HepG2 (cell line): ENCODE data around the gene TTC31. TPM values are rescaled to one million over a fixed set of nuclear protein-coding genes. Genes with fewer than 3 reads are reported as not detected.

Source experiments
- ADNP ChIP-seq: sonication (generic); formaldehyde crosslinking; IDR thresholded peaks from 2 replicates; pipeline ENCODE4 v1.4.0; 2020; ENCODE audit warnings: missing genetic modification reagents
- CBX1 ChIP-seq: IDR thresholded peaks from one replicate; pipeline ENCODE4 v1.6.1; 2016; ENCODE audit warnings: antibody characterized with exemption, low read depth
- EP300 ChIP-seq, 3 experiments: sonication (generic) in 1 of 3; formaldehyde crosslinking in 1 of 3; IDR thresholded peaks; 2 replicates each; pipeline versions ENCODE4 v1.5.1 to v1.6.1; 2011 to 2020; ENCODE audit warnings: low read depth in 2 of 3, low read length in 2 of 3, borderline replicate concordance in 1 of 3, improper control_type of control experiment in 1 of 3, mild to moderate bottlenecking in 1 of 3, missing genetic modification reagents in 1 of 3, moderate library complexity in 1 of 3
- HNRNPK ChIP-seq: fragments of 200-400 bp; formaldehyde crosslinking; IDR thresholded peaks from 2 replicates; pipeline ENCODE4 v1.6.1; 2018; ENCODE audit warnings: low read length, low read depth, moderate library complexity, mild to moderate bottlenecking; ENCODE audit not compliant: poor library complexity, severe bottlenecking
- KAT7 ChIP-seq: IDR thresholded peaks from 2 replicates; pipeline ENCODE4 v1.6.1; 2018; ENCODE audit warnings: borderline replicate concordance, missing compliant biosample characterization
- KMT2A ChIP-seq: sonication (generic); formaldehyde crosslinking; IDR thresholded peaks from 2 replicates; pipeline ENCODE4 v1.4.0; 2020; ENCODE audit warnings: missing genetic modification reagents
- NAIF1 ChIP-seq: sonication (generic); formaldehyde crosslinking; IDR thresholded peaks from 2 replicates; pipeline ENCODE4 v1.5.0; 2020; ENCODE audit warnings: mild to moderate bottlenecking, missing genetic modification reagents, borderline replicate concordance
- NFIB ChIP-seq: sonication (generic); formaldehyde crosslinking; IDR thresholded peaks from 2 replicates; pipeline ENCODE4 v1.9.0; 2021; ENCODE audit warnings: missing genetic modification reagents, mild to moderate bottlenecking, borderline replicate concordance
- NFYB ChIP-seq: sonication (generic); formaldehyde crosslinking; IDR thresholded peaks from 2 replicates; pipeline ENCODE4 v1.4.0; 2020; ENCODE audit warnings: missing genetic modification reagents
- RBM39 ChIP-seq: fragments of 200-400 bp; formaldehyde crosslinking; IDR thresholded peaks from one replicate; pipeline ENCODE4 v1.6.1; 2018; ENCODE audit warnings: antibody characterized with exemption, mild to moderate bottlenecking, low read depth, low read length; ENCODE audit not compliant: poor library complexity, severe bottlenecking
- SATB2 ChIP-seq: sonication (generic); formaldehyde crosslinking; IDR thresholded peaks from 2 replicates; pipeline ENCODE4 v1.5.0; 2020; ENCODE audit warnings: missing genetic modification reagents
- SMYD3 ChIP-seq: sonication (generic); formaldehyde crosslinking; IDR thresholded peaks from 2 replicates; pipeline ENCODE4 v1.8.1; 2023; ENCODE audit warnings: mild to moderate bottlenecking, missing genetic modification reagents
- WIZ ChIP-seq: sonication (generic); formaldehyde crosslinking; IDR thresholded peaks from 2 replicates; pipeline ENCODE4 v1.5.1; 2020; ENCODE audit warnings: mild to moderate bottlenecking, missing genetic modification reagents
- YY1 ChIP-seq: IDR thresholded peaks from 2 replicates; pipeline ENCODE4 v1.6.1; 2011; ENCODE audit warnings: low read length, low read depth, moderate library complexity, mild to moderate bottlenecking; ENCODE audit not compliant: insufficient read depth, insufficient replicate concordance
- ZNF224 ChIP-seq: sonication (generic); formaldehyde crosslinking; IDR thresholded peaks from 2 replicates; pipeline ENCODE4 v1.5.0; 2020; ENCODE audit warnings: mild to moderate bottlenecking, missing genetic modification reagents
- ZNF263 ChIP-seq: sonication (generic); formaldehyde crosslinking; IDR thresholded peaks from 2 replicates; pipeline ENCODE4 v1.4.0; 2020; ENCODE audit warnings: missing genetic modification reagents
- ZNF747 ChIP-seq: sonication (generic); formaldehyde crosslinking; IDR thresholded peaks from 2 replicates; pipeline ENCODE4 v1.8.1; 2023; ENCODE audit warnings: missing genetic modification reagents, mild to moderate bottlenecking, borderline replicate concordance
- ZNF891 ChIP-seq: sonication (generic); formaldehyde crosslinking; IDR thresholded peaks from 2 replicates; pipeline ENCODE4 v1.5.0; 2020; ENCODE audit warnings: mild to moderate bottlenecking, missing genetic modification reagents
- ZSCAN31 ChIP-seq: sonication (generic); formaldehyde crosslinking; IDR thresholded peaks from 2 replicates; pipeline ENCODE4 v1.5.0; 2020; ENCODE audit warnings: low read depth, mild to moderate bottlenecking, missing genetic modification reagents
- polyA plus RNA-seq, 8 experiments: library from polyadenylated mRNA; depleted of rRNA in 3 of 8; stranded (reverse) in 7 of 8; unstranded in 1 of 8; fragments of >200 nt; fragmentation: Illumina TruSeq in 4 of 8; extraction: Trizol in 4 of 8; gene quantifications; 2 replicates each; pipeline versions ENCODE4 v1.2.1 to v1.2.3, GENCODE V29; 2011 to 2016; ENCODE audit warnings: low read depth in 4 of 8, missing spikeins in 1 of 8, mixed read lengths in 1 of 8; ENCODE audit not compliant: insufficient read depth in 1 of 8
- total RNA-seq, 5 experiments: library from RNA; depleted of rRNA; stranded (reverse); fragments of >200 nt; fragmentation: Illumina TruSeq; extraction: Trizol; gene quantifications; 2 replicates each; pipeline ENCODE4 v1.2.3, GENCODE V29; 2016; ENCODE audit warnings: low read depth in 1 of 5
- TF ChIP-seq, protein P1 (sequence below): sonication (generic); formaldehyde crosslinking; IDR thresholded peaks from 2 replicates; pipeline ENCODE4 v1.4.0; 2020; ENCODE audit warnings: missing genetic modification reagents, mild to moderate bottlenecking, borderline replicate concordance
- TF ChIP-seq, protein P2 (sequence below): sonication (generic); formaldehyde crosslinking; IDR thresholded peaks from 2 replicates; pipeline ENCODE4 v1.5.1; 2020; ENCODE audit warnings: mild to moderate bottlenecking, missing genetic modification reagents, borderline replicate concordance
- TF ChIP-seq, protein P3 (sequence below): sonication (generic); formaldehyde crosslinking; IDR thresholded peaks from 2 replicates; pipeline ENCODE4 v1.4.0; 2020; ENCODE audit warnings: missing genetic modification reagents, borderline replicate concordance
- TF ChIP-seq, protein P4 (sequence below): IDR thresholded peaks from 2 replicates; pipeline ENCODE4 v1.6.1; 2016

The TTC31 gene
- total and polyA plus RNA-seq, 2 of the 13 experiments (the other 11 are each of a cell fraction or from before 2014, with no cell fraction given), result 28.3 to 39.5 TPM

DNA sequence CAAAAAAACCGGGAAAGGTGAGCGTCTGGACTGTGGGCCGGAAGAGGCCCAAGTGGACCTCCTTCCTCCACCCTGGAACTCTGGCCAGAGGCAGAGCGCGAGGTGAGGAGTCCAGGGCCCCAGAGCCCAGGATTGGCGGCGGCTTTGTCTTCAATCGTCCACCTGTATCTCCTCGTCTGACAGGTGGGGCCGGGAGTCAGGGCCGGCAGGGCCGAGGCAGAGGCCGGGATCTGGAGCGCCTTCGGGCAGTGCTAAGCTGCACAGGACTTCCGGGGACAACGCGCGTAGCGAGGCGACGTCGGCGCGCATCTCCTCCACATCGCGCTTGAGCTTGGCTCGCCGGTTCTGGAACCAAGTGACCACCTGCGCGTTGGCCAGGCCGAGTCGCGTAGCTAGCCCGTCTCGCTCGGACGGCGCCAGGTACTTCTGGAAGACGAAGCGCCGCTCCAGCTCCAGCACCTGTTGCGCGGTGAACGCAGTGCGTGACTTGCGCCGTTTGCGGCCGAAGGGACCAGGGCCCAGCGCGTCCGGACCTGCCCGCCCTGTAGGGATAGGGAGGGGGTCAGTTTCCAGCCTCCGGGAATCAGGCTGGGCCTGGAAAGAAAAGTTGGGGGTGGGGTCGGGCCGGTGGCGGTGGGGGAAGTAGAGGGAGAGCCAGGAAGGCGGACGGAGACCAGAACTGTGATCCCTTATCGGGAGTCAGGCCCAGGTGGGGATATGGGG lies 15.1 kb downstream of the TTC31 start (continued):
- TF ChIP-seq, protein P1, sequence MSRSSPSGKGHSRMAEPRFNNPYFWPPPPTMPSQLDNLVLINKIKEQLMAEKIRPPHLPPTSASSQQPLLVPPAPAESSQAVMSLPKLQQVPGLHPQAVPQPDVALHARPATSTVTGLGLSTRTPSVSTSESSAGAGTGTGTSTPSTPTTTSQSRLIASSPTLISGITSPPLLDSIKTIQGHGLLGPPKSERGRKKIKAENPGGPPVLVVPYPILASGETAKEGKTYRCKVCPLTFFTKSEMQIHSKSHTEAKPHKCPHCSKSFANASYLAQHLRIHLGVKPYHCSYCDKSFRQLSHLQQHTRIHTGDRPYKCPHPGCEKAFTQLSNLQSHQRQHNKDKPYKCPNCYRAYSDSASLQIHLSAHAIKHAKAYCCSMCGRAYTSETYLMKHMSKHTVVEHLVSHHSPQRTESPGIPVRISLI (CRISPR knock-in tag), result peak; percentile 54; the same call in 1 of the 2 replicates
- TF ChIP-seq ZSCAN31 (CRISPR knock-in tag) (peak; percentile 74), SATB2 (CRISPR knock-in tag) (0 out of 2 replicates have a peak, but pooled peaks have one; percentile 40), KMT2A (peak; percentile 10; the same call in 1 of the 2 replicates), WIZ (0 out of 2 replicates have a peak, but pooled peaks have one; percentile 26), NFIB (CRISPR knock-in tag) (0 out of 2 replicates have a peak, but pooled peaks have one; percentile 34), NAIF1 (peak; percentile 100), ZNF747 (0 out of 2 replicates have a peak, but pooled peaks have one; percentile 43), SMYD3 (0 out of 2 replicates have a peak, but pooled peaks have one; percentile 26), CBX1 (peak; percentile 46), ADNP (CRISPR knock-in tag) (peak; percentile 8; the same call in 1 of the 2 replicates), NFYB (0 out of 2 replicates have a peak, but pooled peaks have one; percentile 9), ZNF224 (peak; percentile 67; the same call in 1 of the 2 replicates), HNRNPK (no peak), RBM39 (peak; percentile 49), EP300 (IDR thresholded peaks at IDR 0.05; ENCODE audit: low read depth in 2 of 2, low read length in 2 of 2) (no peak), EP300 (CRISPR knock-in tag; IDR thresholded peaks at IDR 0.05; ENCODE audit: borderline replicate concordance) (0 out of 2 replicates have a peak, but pooled peaks have one; percentile 16), KAT7 (CRISPR knock-in tag) (no peak; the same call in 1 of the 2 replicates), ZNF891 (CRISPR knock-in tag) (0 out of 2 replicates have a peak, but pooled peaks have one; percentile 23), YY1 (peak; percentile 20), ZNF263 (CRISPR knock-in tag) (peak; percentile 51)
- TF ChIP-seq, protein P2, sequence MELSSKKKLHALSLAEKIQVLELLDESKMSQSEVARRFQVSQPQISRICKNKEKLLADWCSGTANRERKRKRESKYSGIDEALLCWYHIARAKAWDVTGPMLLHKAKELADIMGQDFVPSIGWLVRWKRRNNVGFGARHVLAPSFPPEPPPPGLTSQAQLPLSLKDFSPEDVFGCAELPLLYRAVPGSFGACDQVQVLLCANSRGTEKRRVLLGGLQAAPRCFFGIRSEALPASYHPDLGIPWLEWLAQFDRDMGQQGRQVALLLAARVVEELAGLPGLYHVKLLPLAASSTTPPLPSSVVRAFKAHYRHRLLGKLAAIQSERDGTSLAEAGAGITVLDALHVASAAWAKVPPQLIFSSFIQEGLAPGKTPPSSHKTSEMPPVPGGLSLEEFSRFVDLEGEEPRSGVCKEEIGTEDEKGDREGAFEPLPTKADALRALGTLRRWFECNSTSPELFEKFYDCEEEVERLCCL, result no peak
- TF ChIP-seq, protein P3, sequence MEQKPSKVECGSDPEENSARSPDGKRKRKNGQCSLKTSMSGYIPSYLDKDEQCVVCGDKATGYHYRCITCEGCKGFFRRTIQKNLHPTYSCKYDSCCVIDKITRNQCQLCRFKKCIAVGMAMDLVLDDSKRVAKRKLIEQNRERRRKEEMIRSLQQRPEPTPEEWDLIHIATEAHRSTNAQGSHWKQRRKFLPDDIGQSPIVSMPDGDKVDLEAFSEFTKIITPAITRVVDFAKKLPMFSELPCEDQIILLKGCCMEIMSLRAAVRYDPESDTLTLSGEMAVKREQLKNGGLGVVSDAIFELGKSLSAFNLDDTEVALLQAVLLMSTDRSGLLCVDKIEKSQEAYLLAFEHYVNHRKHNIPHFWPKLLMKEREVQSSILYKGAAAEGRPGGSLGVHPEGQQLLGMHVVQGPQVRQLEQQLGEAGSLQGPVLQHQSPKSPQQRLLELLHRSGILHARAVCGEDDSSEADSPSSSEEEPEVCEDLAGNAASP (CRISPR knock-in tag), result no peak; the same call in 1 of the 2 replicates
- TF ChIP-seq, protein P4, sequence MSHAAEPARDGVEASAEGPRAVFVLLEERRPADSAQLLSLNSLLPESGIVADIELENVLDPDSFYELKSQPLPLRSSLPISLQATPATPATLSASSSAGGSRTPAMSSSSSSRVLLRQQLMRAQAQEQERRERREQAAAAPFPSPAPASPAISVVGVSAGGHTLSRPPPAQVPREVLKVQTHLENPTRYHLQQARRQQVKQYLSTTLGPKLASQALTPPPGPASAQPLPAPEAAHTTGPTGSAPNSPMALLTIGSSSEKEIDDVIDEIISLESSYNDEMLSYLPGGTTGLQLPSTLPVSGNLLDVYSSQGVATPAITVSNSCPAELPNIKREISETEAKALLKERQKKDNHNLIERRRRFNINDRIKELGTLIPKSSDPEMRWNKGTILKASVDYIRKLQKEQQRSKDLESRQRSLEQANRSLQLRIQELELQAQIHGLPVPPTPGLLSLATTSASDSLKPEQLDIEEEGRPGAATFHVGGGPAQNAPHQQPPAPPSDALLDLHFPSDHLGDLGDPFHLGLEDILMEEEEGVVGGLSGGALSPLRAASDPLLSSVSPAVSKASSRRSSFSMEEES (CRISPR knock-in tag), result no peak
